ENCODE data around the gene MARCHF10.

The MARCHF10 gene

DNA sequence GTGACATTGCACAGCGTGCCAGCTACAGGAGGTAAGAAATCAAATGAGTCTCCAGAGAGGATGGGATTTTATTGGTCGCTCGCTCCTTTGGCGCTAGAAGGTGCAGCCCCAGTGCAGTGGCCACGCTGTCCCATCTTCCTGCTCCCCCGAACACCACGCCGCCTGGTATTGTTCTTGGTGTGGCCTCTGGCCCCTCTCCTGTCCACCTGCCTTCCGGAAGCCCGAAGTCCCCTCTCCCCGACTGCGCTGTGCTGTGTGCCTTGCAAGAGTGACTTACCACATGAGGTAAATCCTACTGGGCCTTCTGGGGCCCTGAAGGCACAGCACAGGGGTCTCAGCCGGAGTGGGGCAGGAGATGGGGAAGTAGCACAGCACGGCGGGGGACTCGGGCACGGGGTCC is 58.2 kb downstream of the MARCHF10 start:
- DNase-seq, result no peak

DNA sequence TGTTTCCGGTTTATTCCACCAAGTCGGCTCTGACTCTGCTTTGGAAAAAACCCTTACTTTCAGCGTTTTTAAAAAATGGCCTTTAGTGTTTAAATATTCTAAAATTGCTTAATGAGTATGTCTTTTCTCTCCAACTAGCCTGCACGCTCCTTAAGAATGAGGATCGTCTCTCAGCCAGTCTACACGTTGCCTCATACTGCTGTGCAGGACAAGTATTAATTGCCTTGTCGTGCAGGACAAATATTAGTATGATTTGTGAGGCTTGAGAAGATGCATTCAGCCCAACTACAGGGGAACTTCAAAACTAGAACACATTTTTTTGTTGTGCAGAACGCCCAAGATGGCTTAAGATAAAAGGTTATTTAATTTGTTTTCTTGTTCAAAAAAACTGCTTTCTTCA is 61.2 kb downstream of the MARCHF10 start:
- DNase-seq, result no peak

DNA sequence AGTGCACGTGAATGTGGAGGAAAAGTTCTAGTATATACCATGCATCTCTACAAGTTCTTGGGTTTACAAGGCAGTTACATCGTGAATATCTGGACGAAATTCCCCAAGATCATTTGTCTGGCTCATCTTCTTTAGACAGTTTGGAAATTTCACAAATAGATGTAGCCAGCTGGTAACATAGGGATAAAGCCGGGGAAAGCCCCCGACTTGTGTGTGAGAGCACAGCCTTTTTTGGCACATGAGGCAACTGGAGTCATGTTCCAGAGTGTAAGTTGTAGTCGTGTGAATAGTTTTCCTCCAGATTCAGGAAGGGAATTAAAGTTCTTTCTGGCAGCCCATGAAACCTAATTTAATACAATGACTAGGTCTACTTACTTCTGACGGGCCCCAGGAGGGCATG is 62.3 kb downstream of the MARCHF10 start:
- no peak for DNase-seq

DNA sequence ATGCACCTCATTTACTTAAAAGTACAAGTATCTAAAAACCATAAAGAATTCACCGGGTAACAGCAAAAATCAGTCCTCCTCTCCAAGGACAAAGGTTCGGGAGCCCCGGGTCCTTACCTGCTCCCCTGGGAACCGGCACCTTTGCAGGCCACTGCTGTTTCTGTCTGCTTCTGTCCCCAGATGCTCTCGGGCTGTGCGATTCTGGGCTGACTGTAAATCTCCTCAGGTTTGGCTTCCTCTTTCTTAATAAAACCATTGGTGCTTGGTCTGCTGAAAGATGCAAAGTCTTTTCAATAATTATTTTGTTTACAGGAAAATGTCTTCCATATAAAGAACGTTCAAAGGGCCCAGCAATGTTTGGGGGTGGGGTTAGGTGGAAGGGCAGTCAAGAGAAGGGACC is 63.9 kb downstream of the MARCHF10 start:
- no peak for DNase-seq

DNA sequence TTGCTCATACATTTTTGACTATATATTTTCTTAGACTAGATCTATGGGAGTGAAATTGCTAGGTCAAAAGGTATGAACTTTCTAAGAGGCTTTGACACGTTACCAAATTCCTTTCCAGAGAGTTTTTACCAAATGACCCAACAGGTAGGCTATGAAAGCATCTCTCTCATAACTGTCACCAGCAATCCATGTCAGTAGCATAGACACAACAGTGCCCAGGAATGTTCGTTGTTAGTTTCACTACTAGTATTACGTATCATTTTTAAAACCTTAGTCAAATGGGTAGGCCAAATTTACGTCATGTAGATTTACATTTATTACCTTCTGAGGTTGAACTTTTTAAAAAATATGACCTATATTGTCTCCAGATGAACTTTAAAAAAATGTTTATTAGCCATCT is 66.8 kb downstream of the MARCHF10 start:
- DNase-seq, result no peak

DNA sequence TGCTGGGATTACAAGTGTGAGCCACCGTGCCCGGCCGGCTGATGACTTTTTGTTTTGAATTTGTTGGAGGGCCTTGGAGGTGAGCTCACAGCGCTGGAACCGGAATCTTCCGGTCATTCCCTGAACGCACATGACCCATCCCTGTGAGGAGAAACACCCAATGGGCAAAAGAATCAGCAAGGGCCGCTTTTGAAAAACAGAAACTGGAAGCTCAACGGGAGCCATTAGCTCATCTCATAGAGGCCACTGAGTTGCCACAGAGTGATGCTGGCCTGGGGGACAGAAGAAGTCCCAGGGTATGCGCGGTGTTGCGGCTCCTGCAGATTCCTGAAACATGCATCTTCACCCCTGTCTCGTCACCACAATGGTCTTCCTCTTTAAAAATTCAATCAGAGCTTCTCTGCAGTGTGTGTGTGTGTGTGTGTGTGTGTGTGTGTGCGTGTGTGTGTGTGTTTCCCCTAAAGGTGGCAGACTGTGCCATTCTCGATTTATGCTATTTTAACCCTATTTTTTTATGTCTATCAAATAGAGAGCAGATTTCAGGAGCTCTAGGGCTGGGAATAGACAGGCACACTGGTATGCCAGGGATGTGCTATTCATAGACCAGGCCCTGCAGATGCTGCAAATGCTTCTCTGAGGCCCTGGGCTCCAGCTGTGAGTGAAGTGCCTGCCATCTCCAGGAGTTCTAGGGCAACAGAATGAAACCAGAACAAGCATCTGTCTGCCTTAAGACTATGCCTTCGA is 68.3 kb downstream of the MARCHF10 start:
- DNase-seq, result no peak

DNA sequence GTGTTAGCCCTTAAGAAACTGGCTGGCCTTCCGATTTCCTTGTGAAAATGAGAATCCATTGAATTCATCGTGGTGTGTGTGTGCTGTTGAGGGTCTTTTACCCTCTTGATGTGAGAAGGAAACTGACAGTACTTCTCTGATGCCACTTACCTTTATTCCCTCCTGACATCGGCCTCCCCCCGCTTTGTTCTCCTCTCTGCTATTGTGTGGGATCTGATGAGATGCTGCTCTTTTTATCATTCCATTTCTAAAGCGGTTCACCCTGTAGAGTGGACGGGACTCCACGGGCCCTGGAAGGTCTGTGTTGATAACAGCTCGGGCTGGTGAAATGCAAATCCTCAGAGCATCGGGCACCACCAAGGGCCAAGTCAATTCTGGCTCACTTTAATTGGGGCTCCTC is 69.8 kb downstream of the MARCHF10 start:
- DNase-seq, result no peak

DNA sequence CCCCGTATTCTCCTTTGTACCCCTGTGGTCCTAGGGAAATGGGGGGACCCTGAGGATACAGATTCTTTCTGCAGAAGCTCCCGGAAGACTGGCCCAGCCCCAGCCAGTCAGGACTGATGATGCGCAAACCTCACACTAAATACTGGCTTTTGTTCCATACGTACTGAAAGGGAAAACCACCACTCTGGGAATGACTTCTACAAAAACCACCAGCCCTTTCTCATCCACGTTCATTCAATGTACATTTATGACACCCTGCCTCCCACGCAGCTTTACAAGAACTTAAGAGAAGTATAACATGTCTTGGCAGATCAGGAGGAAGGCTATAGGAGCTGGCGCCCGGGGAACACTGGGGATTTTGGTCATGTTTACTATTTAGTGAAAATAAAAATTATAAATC is 70.6 kb downstream of the MARCHF10 start:
- DNase-seq, result peak; percentile 60

DNA sequence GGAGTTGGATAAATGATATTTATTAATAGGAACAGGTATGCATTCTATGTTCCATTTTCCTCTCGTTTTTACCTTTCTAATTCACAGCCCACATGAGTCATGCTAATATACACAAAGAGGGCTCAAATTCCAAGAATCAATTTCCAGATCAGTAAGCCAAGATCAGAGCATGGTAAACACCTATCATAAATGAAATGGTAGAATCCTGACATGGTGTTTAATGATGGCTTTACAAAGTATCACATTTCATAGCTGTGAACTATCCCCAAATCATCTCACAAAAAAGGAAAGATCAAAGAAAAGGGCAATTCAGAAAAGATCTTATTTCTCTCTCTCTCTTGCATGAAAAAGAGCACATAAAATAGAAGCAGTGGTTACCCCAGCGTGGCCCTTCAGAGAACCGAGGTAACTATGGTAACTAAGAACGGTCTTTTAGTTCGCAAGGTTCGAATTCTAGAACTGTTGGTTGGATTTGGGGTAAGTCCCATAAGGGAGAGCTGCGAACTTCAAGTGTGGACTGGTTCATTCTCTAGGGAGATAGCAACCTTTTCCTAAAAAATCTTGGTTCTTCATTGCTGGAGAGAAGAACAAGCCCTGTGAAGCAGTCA is 73.0 kb downstream of the MARCHF10 start:
- DNase-seq, result no peak

DNA sequence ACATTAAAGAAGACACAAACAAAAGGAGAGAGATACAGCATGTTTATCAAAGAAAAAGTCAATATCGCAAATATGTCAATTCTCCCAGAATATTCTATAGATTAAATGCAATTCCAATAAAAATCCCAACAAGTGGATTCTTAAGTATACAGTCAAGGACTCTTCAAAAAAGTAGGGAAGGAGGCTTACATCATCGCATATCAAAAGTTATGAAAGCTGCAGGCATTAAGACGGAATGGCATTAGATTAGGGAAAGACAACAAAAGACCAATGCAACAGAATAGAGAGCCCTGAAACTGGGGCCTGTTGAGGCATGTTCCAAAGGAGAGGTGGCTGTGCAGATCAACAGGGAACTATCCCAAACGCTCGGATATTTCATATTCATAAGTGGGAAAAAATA is 76.0 kb downstream of the MARCHF10 start:
- DNase-seq, result no peak

DNA sequence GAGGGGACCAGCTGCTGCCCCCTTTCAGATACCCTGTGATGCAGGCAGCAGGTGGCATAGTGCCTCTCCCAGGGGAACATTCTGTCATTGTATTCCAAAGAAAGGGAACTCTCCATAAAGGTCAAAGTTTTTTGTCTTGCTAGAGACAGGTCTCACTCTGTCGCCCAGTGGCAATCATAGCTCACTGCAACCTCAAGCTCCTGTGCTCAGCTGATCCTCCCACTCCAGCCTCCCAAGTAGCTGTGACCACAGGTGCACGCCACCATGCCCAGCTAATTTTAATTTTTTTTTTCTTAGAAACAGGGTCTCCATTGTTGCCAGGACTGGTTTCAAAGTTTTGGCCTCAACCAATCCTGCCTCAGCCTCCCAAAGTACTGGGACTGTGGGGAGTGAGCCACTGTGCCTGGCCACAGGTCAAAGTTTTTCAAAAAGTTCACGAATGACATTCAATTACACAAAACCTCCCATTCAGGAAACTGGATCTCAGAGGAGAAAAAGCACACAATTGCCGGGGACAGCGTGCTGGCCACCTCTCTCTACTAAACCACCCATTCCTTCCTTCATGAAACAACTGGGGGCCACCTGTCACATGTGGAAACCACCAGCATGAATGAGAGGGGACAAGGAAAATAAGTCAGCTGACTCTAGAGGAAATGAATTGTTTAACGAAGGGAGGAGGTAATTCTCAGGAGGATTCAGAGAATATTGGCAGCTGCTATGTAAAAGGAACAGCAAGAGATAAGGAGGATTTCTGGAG is 80.0 kb downstream of the MARCHF10 start:
- DNase-seq, result no peak

DNA sequence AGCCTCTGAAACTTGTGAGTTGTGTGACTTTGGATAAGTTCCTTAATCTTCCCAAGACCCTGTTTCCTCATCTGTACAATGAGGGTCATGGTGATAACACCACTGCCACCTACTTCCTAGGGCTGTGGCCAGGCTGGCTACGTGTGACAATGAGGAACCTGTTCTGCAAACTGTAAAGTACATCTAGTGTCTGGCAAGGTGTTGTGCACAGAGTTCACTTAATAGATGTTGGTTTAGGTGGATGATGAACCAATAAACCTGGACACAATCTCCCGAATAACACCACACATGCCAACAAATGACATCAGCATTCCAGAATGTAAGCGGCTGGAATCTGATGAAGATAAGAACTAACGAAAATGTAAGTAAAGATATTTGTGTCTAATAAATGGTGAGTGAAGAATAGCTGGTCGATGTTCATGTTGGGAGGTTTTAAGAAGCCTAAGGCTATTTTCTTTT is 82.3 kb downstream of the MARCHF10 start:
- no peak for DNase-seq

DNA sequence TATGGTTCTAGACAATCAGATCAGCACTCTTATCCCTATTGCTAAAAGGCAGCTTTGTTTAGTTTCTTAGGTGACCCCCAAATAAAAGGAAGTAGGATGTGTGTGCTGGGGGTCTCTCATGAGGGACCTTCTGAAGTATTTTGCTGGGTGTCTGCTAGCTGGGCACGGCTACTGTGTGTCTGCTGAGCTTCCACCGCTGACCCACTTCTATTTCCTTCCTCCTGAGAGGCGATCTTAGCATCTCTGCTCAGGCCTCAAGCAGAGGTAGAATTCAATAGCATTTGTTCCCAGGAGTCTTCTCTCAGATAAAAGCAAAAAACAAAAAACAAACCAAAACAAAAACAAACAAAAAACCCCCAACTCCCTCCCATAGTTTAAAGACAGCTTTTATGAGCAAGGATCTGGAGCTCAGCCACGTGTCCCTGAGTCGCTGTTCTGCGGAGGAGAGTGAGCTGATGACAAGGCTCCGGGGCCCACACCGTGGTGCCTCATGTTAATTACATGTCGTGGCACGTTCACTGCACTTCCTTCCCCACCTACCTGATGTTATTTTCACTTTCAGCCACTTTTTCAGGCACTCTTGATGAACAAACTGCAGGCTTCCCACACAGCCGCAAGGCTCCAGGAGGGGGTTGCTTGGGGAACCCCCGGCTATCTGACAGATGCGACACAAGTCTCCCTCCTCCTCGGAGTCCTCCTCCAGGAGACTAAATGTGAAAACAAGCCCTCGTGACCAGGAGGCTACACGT is 83.5 kb downstream of the MARCHF10 start:
- DNase-seq, result peak; percentile 82

DNA sequence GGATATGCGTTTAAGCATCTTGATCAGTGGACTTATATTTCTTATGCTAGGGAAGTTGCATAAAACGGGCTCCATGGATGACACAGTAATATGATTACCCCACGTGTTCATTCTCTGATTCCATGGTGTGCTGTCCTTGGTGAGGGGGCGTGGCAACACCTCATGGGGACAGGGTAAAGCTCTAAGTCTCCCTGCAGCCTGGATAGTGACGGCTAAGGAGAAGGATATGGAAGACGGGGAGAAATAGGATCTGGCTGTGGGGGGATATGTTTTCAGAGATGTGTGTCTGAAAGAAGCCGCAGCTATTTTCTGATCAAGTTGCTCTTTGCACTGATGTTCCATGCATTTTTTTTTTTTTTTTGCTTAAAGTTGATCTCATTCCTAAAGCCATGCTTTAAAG is 84.3 kb downstream of the MARCHF10 start:
- DNase-seq, result no peak

DNA sequence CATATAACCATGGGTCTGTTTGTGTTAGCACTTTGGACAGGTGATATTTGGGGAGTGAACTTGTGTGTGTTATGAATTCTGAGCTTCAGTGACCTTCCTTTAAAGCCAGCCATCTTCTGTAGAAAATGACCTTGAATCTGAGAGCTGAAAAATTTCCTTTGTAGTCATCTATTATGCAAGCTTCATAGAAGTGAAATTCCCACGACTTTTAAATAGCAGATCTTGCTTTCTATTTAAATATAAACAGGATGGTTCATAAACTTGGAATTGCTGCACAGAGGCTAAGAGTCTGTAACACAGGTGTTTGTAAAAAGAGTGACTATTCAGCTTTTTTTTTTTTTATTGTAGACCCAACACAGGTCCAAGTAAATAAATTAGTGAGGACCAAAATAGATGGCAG is 85.5 kb downstream of the MARCHF10 start:
- DNase-seq, result no peak

DNA sequence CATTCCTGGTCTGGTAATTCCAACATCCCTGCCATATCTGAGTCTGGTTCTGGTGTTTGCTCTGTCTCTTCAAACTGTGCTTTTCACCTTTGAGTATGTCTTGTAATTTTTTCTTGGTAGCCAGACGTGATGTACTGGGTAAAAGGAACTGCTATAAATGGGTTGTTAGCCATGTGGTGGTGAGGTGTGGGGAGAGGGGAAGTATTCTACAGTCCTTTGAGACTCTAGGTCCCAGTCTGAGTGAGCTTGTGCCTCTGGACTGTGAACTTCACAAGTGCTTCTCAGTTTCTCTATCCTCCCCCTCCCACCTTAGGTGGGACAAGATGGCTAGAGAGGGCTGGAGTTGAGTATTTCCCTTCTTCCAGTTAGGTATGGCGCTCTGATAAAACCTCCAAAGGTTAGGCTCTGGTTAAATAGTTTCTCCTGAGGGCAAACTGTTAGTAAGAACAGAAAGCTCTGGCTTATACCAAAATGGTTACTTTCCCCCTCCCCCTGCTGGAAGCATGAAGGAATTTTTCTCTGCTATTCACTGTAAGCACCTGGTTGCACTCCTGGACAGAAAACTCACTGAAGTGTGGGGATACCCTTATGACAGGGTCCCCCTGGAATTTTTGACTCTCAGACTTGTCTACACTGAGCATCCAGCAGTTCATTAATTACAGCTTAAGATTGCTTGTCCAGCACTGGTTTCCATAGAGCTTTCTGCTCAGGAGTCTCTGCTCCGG is 87.8 kb downstream of the MARCHF10 start:
- no peak for DNase-seq

DNA sequence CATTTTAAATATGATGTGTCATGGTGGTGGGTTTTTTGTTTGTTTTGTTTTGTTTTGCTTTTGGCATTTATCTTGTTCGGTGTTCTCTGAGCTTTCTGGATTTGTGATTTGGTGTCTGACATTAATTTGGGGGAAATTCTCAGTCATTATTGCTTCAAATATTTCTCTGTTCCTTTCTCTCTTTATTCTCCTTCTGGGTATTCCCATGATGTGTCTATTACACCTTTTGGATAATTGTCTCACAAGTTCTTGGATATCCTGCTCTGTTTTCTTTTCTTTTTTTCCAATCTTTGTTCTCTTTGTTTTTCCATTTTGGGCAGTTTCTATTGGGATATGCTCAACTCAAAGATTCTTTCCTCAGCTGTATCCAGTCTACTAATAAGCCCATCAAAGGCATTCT is 88.5 kb downstream of the MARCHF10 start:
- DNase-seq, result no peak

DNA sequence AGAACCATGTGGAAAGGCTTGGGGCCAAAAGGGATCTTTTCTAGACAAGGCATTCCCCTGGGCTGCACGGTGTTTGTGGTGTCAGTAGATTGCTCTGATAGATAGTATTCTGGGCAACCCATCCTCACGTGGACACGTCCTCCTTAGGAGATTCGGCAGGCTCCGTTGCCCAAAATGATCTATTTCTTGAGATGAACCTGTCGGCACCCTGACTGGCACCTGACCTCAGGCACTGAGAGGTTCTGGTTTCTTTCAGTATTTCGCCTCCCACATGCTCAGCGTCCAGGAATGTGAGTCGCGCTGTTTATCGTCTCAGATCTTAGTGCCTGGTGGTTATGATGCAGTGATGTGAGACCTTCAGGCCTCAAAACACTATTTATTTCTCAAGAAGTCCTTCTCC is 89.7 kb downstream of the MARCHF10 start:
- DNase-seq, result peak; percentile 59

DNA sequence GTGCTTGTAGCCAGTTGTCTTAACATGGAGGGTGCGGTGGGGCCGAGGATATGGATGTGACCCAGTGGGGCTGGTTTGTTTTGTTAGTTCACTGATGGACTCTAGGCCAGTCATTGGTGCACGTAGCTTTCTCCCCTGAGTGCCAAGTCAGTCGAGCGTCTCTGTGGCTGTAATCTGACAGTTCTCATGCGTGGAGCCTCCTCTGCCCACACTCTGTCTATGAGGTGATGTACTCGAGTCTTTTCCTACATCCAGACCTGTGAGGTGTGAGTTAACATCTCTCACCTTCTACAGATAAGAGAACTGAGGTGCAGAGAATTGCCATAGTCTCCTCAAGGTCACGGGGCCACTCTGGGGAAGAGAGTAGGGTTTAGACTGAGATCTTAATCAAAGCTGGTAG is 90.2 kb downstream of the MARCHF10 start:
- no peak for DNase-seq

DNA sequence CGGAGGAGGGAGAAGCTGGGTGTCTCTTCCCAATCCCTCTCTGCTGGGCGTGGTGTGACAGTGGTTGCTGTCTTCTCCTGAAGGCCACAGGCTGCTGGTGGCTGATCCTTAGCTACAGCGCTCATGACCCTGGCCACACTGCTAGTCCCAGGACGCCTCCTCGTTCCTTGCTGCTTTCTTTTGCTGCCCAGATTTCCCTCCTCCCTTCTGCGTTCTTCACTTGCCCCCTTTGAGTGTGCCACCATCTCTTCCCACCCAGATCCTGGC is 90.6 kb downstream of the MARCHF10 start:
- no peak for DNase-seq

DNA sequence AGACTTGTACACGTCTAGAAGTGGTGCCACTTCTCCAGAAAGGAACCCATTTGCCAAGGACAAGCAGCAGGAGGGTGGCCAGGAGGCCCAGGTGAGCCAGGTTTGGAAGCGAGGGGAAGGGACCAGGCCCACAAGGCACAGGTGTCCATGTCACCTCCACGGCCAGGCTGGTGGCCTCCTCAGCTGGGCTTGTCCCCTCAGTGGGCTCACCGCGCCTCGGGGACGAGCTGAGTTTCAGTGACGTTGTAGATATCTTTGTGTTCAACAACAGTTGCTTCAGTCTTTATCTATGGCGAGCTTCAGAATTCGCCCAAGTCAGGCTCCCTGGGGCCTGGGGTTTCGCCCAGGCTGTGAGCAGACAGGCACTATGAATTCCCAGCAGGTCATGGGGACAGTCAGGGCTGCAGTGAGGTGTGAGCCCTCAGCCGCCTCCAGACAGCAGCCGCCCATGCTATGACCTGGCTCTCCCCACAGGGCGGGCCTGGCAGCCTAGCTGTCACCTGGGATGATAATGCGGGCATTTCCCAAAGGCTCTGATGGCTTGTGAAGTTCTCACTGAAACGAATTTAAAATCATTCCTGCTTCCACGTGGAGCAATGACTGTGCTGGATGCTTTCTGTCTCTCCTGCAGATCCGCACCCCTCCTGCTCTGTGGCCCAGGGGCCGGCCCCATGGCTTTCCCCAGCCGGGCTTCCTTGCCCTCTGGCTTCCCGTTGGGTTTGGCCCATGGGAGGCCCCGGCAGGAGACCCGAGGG is 91.1 kb downstream of the MARCHF10 start:
- no peak for DNase-seq

DNA sequence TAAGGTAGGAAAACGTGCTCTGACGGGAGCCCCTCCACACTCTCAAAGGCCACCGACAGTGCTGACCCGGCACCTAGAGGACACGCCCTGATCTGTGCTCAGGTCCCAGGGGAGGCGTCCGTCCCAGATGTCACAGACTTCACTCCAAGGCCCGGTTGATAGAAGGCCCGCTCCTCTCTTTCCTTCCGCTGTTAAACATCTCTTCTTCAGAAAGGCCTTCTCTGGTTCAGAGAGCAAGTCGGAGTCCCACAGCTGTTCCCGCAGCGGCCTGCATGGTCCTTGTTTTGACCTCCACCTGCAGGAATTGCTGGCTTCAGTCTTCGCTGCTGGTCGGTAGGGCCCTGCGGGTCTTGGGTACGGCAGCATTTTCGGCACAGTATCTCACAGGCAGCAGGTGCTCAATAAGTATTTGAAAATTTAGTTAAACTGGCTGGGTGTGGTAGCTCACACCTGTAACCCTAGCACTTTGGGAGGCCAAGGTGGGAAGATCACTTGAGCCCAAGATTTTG is 92.2 kb downstream of the MARCHF10 start:
- DNase-seq, result no peak
